HepG2 (cell line): Measurements from ENCODE around the gene RRP12. TPM values are rescaled to one million over a fixed set of nuclear protein-coding genes. Genes with fewer than 3 reads are reported as not detected.

ENCODE experiments used
- FOXA1 ChIP-seq, 2 experiments: fragments of 450-650 bp in 1 of 2; sonication (generic) in 1 of 2; formaldehyde crosslinking in 1 of 2; IDR thresholded peaks; 2 replicates each; pipeline versions ENCODE4 v1.4.0 to v1.6.1; 2016 to 2020; ENCODE audit warnings: missing genetic modification reagents in 1 of 2
- FOXP4 ChIP-seq: sonication (generic); formaldehyde crosslinking; IDR thresholded peaks from 2 replicates; pipeline ENCODE4 v1.4.0; 2020; ENCODE audit warnings: missing genetic modification reagents
- GATAD2A ChIP-seq: IDR thresholded peaks from 2 replicates; pipeline ENCODE4 v1.6.1; 2016
- KDM5B ChIP-seq: sonication (generic); formaldehyde crosslinking; IDR thresholded peaks from 2 replicates; pipeline ENCODE4 v1.4.0; 2020; ENCODE audit warnings: missing genetic modification reagents, mild to moderate bottlenecking, borderline replicate concordance
- KLF11 ChIP-seq: IDR thresholded peaks from 2 replicates; pipeline ENCODE4 v1.6.1; 2016; ENCODE audit warnings: missing compliant biosample characterization
- KLF12 ChIP-seq: sonication (generic); formaldehyde crosslinking; IDR thresholded peaks from 2 replicates; pipeline ENCODE4 v1.4.0; 2020; ENCODE audit warnings: missing genetic modification reagents, borderline replicate concordance
- MTF1 ChIP-seq: sonication (generic); formaldehyde crosslinking; IDR thresholded peaks from 2 replicates; pipeline ENCODE4 v1.5.0; 2020; ENCODE audit warnings: missing genetic modification reagents
- PLSCR1 ChIP-seq: sonication (generic); formaldehyde crosslinking; IDR thresholded peaks from 2 replicates; pipeline ENCODE4 v1.5.0; 2020; ENCODE audit warnings: missing genetic modification reagents, mild to moderate bottlenecking, borderline replicate concordance
- POGZ ChIP-seq: sonication (generic); formaldehyde crosslinking; IDR thresholded peaks from 2 replicates; pipeline ENCODE4 v1.4.0; 2020; ENCODE audit warnings: mild to moderate bottlenecking, missing genetic modification reagents
- SYNCRIP ChIP-seq: fragments of 200-400 bp; formaldehyde crosslinking; IDR thresholded peaks from 2 replicates; pipeline ENCODE4 v1.6.1; 2018; ENCODE audit warnings: mild to moderate bottlenecking, low read depth, low read length; ENCODE audit not compliant: insufficient read depth
- ZBTB39 ChIP-seq: sonication (generic); formaldehyde crosslinking; IDR thresholded peaks from 2 replicates; pipeline ENCODE4 v1.5.0; 2020; ENCODE audit warnings: missing genetic modification reagents
- ZBTB7B ChIP-seq: sonication (generic); formaldehyde crosslinking; IDR thresholded peaks from 2 replicates; pipeline ENCODE4 v1.4.0; 2020; ENCODE audit warnings: missing genetic modification reagents
- ZNF782 ChIP-seq: sonication (generic); formaldehyde crosslinking; IDR thresholded peaks from 2 replicates; pipeline ENCODE4 v1.4.0; 2020; ENCODE audit warnings: missing genetic modification reagents, mild to moderate bottlenecking, borderline replicate concordance
- ZNF891 ChIP-seq: sonication (generic); formaldehyde crosslinking; IDR thresholded peaks from 2 replicates; pipeline ENCODE4 v1.5.0; 2020; ENCODE audit warnings: mild to moderate bottlenecking, missing genetic modification reagents
- polyA plus RNA-seq, 8 experiments: library from polyadenylated mRNA; depleted of rRNA in 3 of 8; stranded (reverse) in 7 of 8; unstranded in 1 of 8; fragments of >200 nt; fragmentation: Illumina TruSeq in 4 of 8; extraction: Trizol in 4 of 8; gene quantifications; 2 replicates each; pipeline versions ENCODE4 v1.2.1 to v1.2.3, GENCODE V29; 2011 to 2016; ENCODE audit warnings: low read depth in 4 of 8, missing spikeins in 1 of 8, mixed read lengths in 1 of 8; ENCODE audit not compliant: insufficient read depth in 1 of 8
- total RNA-seq, 5 experiments: library from RNA; depleted of rRNA; stranded (reverse); fragments of >200 nt; fragmentation: Illumina TruSeq; extraction: Trizol; gene quantifications; 2 replicates each; pipeline ENCODE4 v1.2.3, GENCODE V29; 2016; ENCODE audit warnings: low read depth in 1 of 5
- TF ChIP-seq, protein P1 (sequence below): sonication (generic); formaldehyde crosslinking; IDR thresholded peaks from 2 replicates; pipeline ENCODE4 v1.5.1; 2020; ENCODE audit warnings: mild to moderate bottlenecking, moderate library complexity, missing genetic modification reagents
- TF ChIP-seq, protein P2 (sequence below): sonication (generic); formaldehyde crosslinking; IDR thresholded peaks from 2 replicates; pipeline ENCODE4 v1.8.1; 2022; ENCODE audit warnings: mild to moderate bottlenecking, missing genetic modification reagents
- TF ChIP-seq, protein P3 (sequence below): sonication (generic); formaldehyde crosslinking; IDR thresholded peaks from 2 replicates; pipeline ENCODE4 v1.4.0; 2020; ENCODE audit warnings: low read depth, mild to moderate bottlenecking, missing genetic modification reagents

The RRP12 gene
- total and polyA plus RNA-seq, 2 of the 13 experiments (the other 11 are each of a cell fraction or from before 2014, with no cell fraction given) = 13.2 to 39.4 TPM

- TF ChIP-seq, protein P1, sequence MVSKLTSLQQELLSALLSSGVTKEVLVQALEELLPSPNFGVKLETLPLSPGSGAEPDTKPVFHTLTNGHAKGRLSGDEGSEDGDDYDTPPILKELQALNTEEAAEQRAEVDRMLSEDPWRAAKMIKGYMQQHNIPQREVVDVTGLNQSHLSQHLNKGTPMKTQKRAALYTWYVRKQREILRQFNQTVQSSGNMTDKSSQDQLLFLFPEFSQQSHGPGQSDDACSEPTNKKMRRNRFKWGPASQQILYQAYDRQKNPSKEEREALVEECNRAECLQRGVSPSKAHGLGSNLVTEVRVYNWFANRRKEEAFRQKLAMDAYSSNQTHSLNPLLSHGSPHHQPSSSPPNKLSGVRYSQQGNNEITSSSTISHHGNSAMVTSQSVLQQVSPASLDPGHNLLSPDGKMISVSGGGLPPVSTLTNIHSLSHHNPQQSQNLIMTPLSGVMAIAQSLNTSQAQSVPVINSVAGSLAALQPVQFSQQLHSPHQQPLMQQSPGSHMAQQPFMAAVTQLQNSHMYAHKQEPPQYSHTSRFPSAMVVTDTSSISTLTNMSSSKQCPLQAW = peak; percentile 17; the same call in 1 of the 2 replicates
- TF ChIP-seq SYNCRIP = no peak
- TF ChIP-seq GATAD2A (CRISPR knock-in tag) = peak; percentile 61
- TF ChIP-seq POGZ (CRISPR knock-in tag) = peak; percentile 34; the same call in 1 of the 2 replicates
- no peak for TF ChIP-seq KLF12 (CRISPR knock-in tag)
- TF ChIP-seq, protein P2, sequence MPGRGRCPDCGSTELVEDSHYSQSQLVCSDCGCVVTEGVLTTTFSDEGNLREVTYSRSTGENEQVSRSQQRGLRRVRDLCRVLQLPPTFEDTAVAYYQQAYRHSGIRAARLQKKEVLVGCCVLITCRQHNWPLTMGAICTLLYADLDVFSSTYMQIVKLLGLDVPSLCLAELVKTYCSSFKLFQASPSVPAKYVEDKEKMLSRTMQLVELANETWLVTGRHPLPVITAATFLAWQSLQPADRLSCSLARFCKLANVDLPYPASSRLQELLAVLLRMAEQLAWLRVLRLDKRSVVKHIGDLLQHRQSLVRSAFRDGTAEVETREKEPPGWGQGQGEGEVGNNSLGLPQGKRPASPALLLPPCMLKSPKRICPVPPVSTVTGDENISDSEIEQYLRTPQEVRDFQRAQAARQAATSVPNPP = no peak
- TF ChIP-seq PLSCR1 (CRISPR knock-in tag) = no peak
- TF ChIP-seq ZBTB7B (CRISPR knock-in tag) = peak; percentile 36
- TF ChIP-seq ZBTB39 (CRISPR knock-in tag) = no peak
- no peak for TF ChIP-seq ZNF891
- no peak for TF ChIP-seq FOXA1 (IDR thresholded peaks at IDR 0.05)
- no peak for TF ChIP-seq FOXA1 (CRISPR knock-in tag; IDR thresholded peaks at IDR 0.05)
- peak; percentile 66; the same call in 1 of the 2 replicates for TF ChIP-seq KDM5B (CRISPR knock-in tag)
- TF ChIP-seq MTF1 (CRISPR knock-in tag) = no peak
- TF ChIP-seq FOXP4 (CRISPR knock-in tag) = no peak
- TF ChIP-seq ZNF782 (CRISPR knock-in tag) = no peak
- 0 out of 2 replicates have a peak, but pooled peaks have one; percentile 49 for TF ChIP-seq KLF11 (CRISPR knock-in tag)
- TF ChIP-seq, protein P3, sequence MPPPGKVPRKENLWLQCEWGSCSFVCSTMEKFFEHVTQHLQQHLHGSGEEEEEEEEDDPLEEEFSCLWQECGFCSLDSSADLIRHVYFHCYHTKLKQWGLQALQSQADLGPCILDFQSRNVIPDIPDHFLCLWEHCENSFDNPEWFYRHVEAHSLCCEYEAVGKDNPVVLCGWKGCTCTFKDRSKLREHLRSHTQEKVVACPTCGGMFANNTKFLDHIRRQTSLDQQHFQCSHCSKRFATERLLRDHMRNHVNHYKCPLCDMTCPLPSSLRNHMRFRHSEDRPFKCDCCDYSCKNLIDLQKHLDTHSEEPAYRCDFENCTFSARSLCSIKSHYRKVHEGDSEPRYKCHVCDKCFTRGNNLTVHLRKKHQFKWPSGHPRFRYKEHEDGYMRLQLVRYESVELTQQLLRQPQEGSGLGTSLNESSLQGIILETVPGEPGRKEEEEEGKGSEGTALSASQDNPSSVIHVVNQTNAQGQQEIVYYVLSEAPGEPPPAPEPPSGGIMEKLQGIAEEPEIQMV (CRISPR knock-in tag) = no peak
Measured at GRCh38 chr10:97407211-97407951, 6.2 kb upstream of the RRP12 start (continued).
